IMR-90 (cell line): Measurements from ENCODE around the gene CUX1. TPM values are rescaled to one million over a fixed set of nuclear protein-coding genes. Genes with fewer than 3 reads are reported as not detected.

Experiments used
- ATAC-seq: fragments of 200-7000 bp; cut with Tn5 transposase; 2 replicates; pipeline ENCODE4 v1.9.1; 2020; ENCODE audit warnings: low read depth, mild to moderate bottlenecking, moderate library complexity
- BruUV-seq: library from RNA; stranded (reverse); fragments of 400-500 nt; replicated peaks from 2 replicates; lab custom pipeline; 2021; lab: Mats Ljungman, UMichigan
- CTCF ChIA-PET: fragments of 300-600 bp; formaldehyde crosslinking; extraction: SDS; loops from one replicate; lab custom pipeline; 2021; ENCODE audit warnings: antibody characterized with exemption; lab: Yijun Ruan, JAX
- POLR2A ChIA-PET: fragments of 300-600 bp; sonication (Branson Sonifier 250); formaldehyde crosslinking; loops from one replicate; lab custom pipeline; 2022; ENCODE audit warnings: antibody characterized with exemption; ENCODE audit not compliant: unreplicated experiment; lab: Charles Lee
- DNase-seq: peaks from one replicate; pipeline ENCODE4 v3.0.0; 2013
- H2AFZ ChIP-seq: replicated peaks from 2 replicates; pipeline ENCODE3; 2013; ENCODE audit warnings: low read length, mild to moderate bottlenecking; ENCODE audit not compliant: poor library complexity
- H2AK5ac ChIP-seq: 2 replicates; pipeline ENCODE4 v1.6.1; 2013; ENCODE audit warnings: low read depth, low read length, inconsistent platforms
- H2AK9ac ChIP-seq: replicated peaks from 2 replicates; pipeline ENCODE3; 2013; ENCODE audit warnings: mild to moderate bottlenecking, low read depth, low read length, moderate library complexity; ENCODE audit not compliant: poor library complexity
- H2BK120ac ChIP-seq: 2 replicates; pipeline ENCODE4 v1.6.1; 2013; ENCODE audit warnings: low read depth, low read length, inconsistent platforms
- H2BK15ac ChIP-seq: 3 replicates; pipeline ENCODE4 v1.6.1; 2013; ENCODE audit warnings: low read depth, low read length, inconsistent platforms
- H2BK20ac ChIP-seq: 2 replicates; pipeline ENCODE4 v1.6.1; 2013; ENCODE audit warnings: low read depth, mild to moderate bottlenecking, inconsistent platforms, low read length, moderate library complexity
- H2BK5ac ChIP-seq: 2 replicates; pipeline ENCODE4 v1.6.1; 2013; ENCODE audit warnings: mild to moderate bottlenecking, low read depth, low read length, inconsistent platforms; ENCODE audit not compliant: poor library complexity, severe bottlenecking
- H3K14ac ChIP-seq: replicated peaks from 2 replicates; pipeline ENCODE4 v1.6.1; 2013; ENCODE audit warnings: low read depth, low read length, inconsistent platforms
- H3K18ac ChIP-seq: 2 replicates; pipeline ENCODE4 v1.6.1; 2013; ENCODE audit warnings: low read depth, low read length, control low read depth
- H3K23ac ChIP-seq: 2 replicates; pipeline ENCODE4 v1.6.1; 2013; ENCODE audit warnings: low read depth, low read length, inconsistent platforms
- H3K27ac ChIP-seq: 2 replicates; pipeline ENCODE4 v1.5.1; 2013; ENCODE audit warnings: mild to moderate bottlenecking, control low read depth, low read length; ENCODE audit not compliant: insufficient read depth
- H3K27me3 ChIP-seq: 2 replicates; pipeline ENCODE4 v1.6.1; 2013; ENCODE audit warnings: low read length; ENCODE audit not compliant: control insufficient read depth, insufficient read depth
- H3K36me3 ChIP-seq: 2 replicates; pipeline ENCODE4 v1.6.1; 2013; ENCODE audit warnings: low read length, mixed read lengths; ENCODE audit not compliant: control insufficient read depth, insufficient read depth
- H3K4ac ChIP-seq: 2 replicates; pipeline ENCODE4 v1.6.1; 2013; ENCODE audit warnings: low read depth, low read length, inconsistent platforms
- H3K4me1 ChIP-seq: 2 replicates; pipeline ENCODE4 v1.6.1; 2013; ENCODE audit warnings: low read length, mixed read lengths; ENCODE audit not compliant: control insufficient read depth, insufficient read depth
- H3K4me2 ChIP-seq: 2 replicates; pipeline ENCODE4 v1.6.1; 2013; ENCODE audit warnings: low read depth, mild to moderate bottlenecking, control low read depth, low read length, moderate library complexity
- H3K4me3 ChIP-seq: 2 replicates; pipeline ENCODE4 v1.5.1; 2013; ENCODE audit warnings: low read depth, mild to moderate bottlenecking, control low read depth, low read length, moderate library complexity; ENCODE audit not compliant: insufficient read depth
- H3K56ac ChIP-seq: 2 replicates; pipeline ENCODE4 v1.6.1; 2013; ENCODE audit warnings: low read length, inconsistent platforms; ENCODE audit not compliant: insufficient read depth; ENCODE audit errors: extremely low read depth
- H3K79me1 ChIP-seq, 2 experiments: 2 replicates each; pipeline ENCODE4 v1.6.1; 2013; ENCODE audit warnings: low read length in 2 of 2, inconsistent platforms in 1 of 2, low read depth in 1 of 2
- H3K9ac ChIP-seq: 2 replicates; pipeline ENCODE4 v1.6.1; 2013; ENCODE audit warnings: low read depth, low read length, control low read depth
- H3K9me1 ChIP-seq: 2 replicates; pipeline ENCODE4 v1.6.1; 2013; ENCODE audit warnings: low read length, inconsistent platforms; ENCODE audit not compliant: insufficient read depth
- H3K9me3 ChIP-seq: 2 replicates; pipeline ENCODE4 v1.6.1; 2013; ENCODE audit warnings: low read length; ENCODE audit not compliant: control insufficient read depth, insufficient read depth
- H4K20me1 ChIP-seq: 2 replicates; pipeline ENCODE4 v1.6.1; 2013; ENCODE audit warnings: low read length, inconsistent platforms; ENCODE audit not compliant: insufficient read depth
- H4K5ac ChIP-seq: 2 replicates; pipeline ENCODE4 v1.6.1; 2013; ENCODE audit warnings: mild to moderate bottlenecking, low read depth, low read length, control low read depth
- H4K8ac ChIP-seq, 2 experiments: 2 replicates each; pipeline ENCODE4 v1.6.1; 2013; ENCODE audit warnings: low read depth in 2 of 2, low read length in 2 of 2, control low read depth in 1 of 2, inconsistent platforms in 1 of 2
- H4K91ac ChIP-seq: 2 replicates; pipeline ENCODE4 v1.6.1; 2013; ENCODE audit warnings: low read depth, low read length, inconsistent platforms; ENCODE audit not compliant: insufficient read depth
- CEBPB ChIP-seq: IDR thresholded peaks from 2 replicates; pipeline ENCODE4 v1.6.1; 2012; ENCODE audit warnings: low read depth, low read length, improper control_type of control experiment
- CHD1 ChIP-seq: IDR thresholded peaks from 2 replicates; pipeline ENCODE4 v1.6.1; 2012; ENCODE audit warnings: low read depth, low read length, improper control_type of control experiment
- CTCF ChIP-seq: conservative IDR thresholded peaks from 2 replicates; pipeline ENCODE4 v1.5.1; 2012; ENCODE audit warnings: mild to moderate bottlenecking, low read depth, low read length, improper control_type of control experiment
- ELK1 ChIP-seq: fragments of 150-350 bp; IDR thresholded peaks from 2 replicates; pipeline ENCODE4 v1.6.1; 2016; ENCODE audit warnings: low read depth, mild to moderate bottlenecking, low read length, moderate library complexity, borderline replicate concordance
- FOS ChIP-seq: fragments of 150-350 bp; IDR thresholded peaks from 2 replicates; pipeline ENCODE4 v1.6.1; 2016; ENCODE audit warnings: low read depth, low read length
- MAFK ChIP-seq: IDR thresholded peaks from 2 replicates; pipeline ENCODE4 v1.6.1; 2012; ENCODE audit warnings: low read depth, low read length, improper control_type of control experiment
- MAZ ChIP-seq: IDR thresholded peaks from 2 replicates; pipeline ENCODE4 v1.6.1; 2012; ENCODE audit warnings: low read depth, mild to moderate bottlenecking, low read length, improper control_type of control experiment, moderate library complexity, borderline replicate concordance
- MXI1 ChIP-seq: IDR thresholded peaks from 2 replicates; pipeline ENCODE4 v1.6.1; 2012; ENCODE audit warnings: low read depth, mild to moderate bottlenecking, low read length, moderate library complexity, borderline replicate concordance
- NFE2L2 ChIP-seq: fragments of 150-350 bp; IDR thresholded peaks from 2 replicates; pipeline ENCODE4 v1.6.1; 2016; ENCODE audit warnings: low read depth, mild to moderate bottlenecking, low read length
- POLR2A ChIP-seq: IDR thresholded peaks from 2 replicates; pipeline ENCODE4 v1.6.1; 2012; ENCODE audit warnings: mild to moderate bottlenecking, low read depth, low read length
- RFX5 ChIP-seq: IDR thresholded peaks from 2 replicates; pipeline ENCODE4 v1.8.0; 2012; ENCODE audit warnings: low read depth, mild to moderate bottlenecking, low read length, moderate library complexity
- WGBS, 2 experiments: methylation state at CpG; one replicate each; pipeline versions ENCODE4 v1.1.5 to v1.1.7; 2013; ENCODE audit warnings: missing lambda C conversion rate in 2 of 2; ENCODE audit not compliant: insufficient read length in 1 of 2; ENCODE audit errors: extremely low coverage in 2 of 2; 5-methylcytosine and 5-hydroxymethylcytosine counted together
- dilution Hi-C: fragments of 300-500 bp; cut with HindIII; formaldehyde crosslinking; loops from one replicate; pipeline ENCODE4 v1.14.3; 2018; ENCODE audit warnings: low sequenced_read_pairs; ENCODE audit not compliant: unreplicated experiment
- in situ Hi-C: fragments of 300-500 bp; cut with MboI; formaldehyde crosslinking; loops from 3 replicates; pipeline ENCODE4 v1.14.3; 2019; ENCODE audit warnings: low sequenced_read_pairs, inconsistent platforms, mixed read lengths
- intact Hi-C: fragments of 100-400 bp; cut with micrococcal nuclease; formaldehyde crosslinking; loops from 2 replicates; pipeline ENCODE4 v1.10.0; 2022
- polyA plus RNA-seq, 3 experiments: library from polyadenylated mRNA; depleted of rRNA; stranded (reverse); fragments of >200 nt; gene quantifications; 2 replicates each; pipeline ENCODE4 v1.2.3, GENCODE V29; 2012; ENCODE audit warnings: low replicate concordance in 1 of 3
- total RNA-seq: library from RNA; depleted of rRNA; stranded (reverse); fragments of >200 nt; gene quantifications from 2 replicates; pipeline ENCODE4 v1.2.3, GENCODE V29; 2012

Gene CUX1
- total and polyA plus RNA-seq, 2 of the 4 experiments (the other 2 are of a cell fraction) = 19.7 to 46.4 TPM

- Histone ChIP-seq H4K5ac (no peak overlapping the region), H2BK120ac (no peak overlapping the region), H4K20me1 (no peaks in the 10 kb centered on the region), H2AK9ac (no peak overlapping the region), H3K27ac (no peak overlapping the region), H4K91ac (no peak overlapping the region), H2AK5ac (no peak overlapping the region), H4K8ac (no peak overlapping the region), H2BK15ac (no peak overlapping the region), H3K9me3 (no peaks in the 10 kb centered on the region), H3K18ac (no peak overlapping the region), H3K4me2 (no peak overlapping the region), H3K23ac (no peak overlapping the region), H3K4me3 (no peak overlapping the region), H3K9me1 (peaks cover 3% of the 10 kb centered on the region; the same call in 1 of the 2 replicates), H3K4ac (no peak overlapping the region), H3K4me1 (peaks cover 5% of the 10 kb centered on the region), H3K79me1 (peaks cover 27 to 43% of the 10 kb centered on the region in 2 experiments), H2BK20ac (no peak overlapping the region), H2BK5ac (no peak overlapping the region), H3K56ac (no peak overlapping the region), H3K27me3 (no peaks in the 10 kb centered on the region), H3K36me3 (peaks cover 18% of the 10 kb centered on the region), H3K14ac (no peak overlapping the region), H3K9ac (no peak overlapping the region), H2AFZ (no peak overlapping the region)
- dilution Hi-C loops (no loop called here), intact Hi-C loops (no loop called here), in situ Hi-C loops (no loop called here)
- ChIA-PET POLR2A (no interaction called here), CTCF (no interaction called here)
- BruUV-seq = no TSS peak
- DNase-seq (no peak), ATAC-seq (no peak)
- TF ChIP-seq FOS (no peak), NFE2L2 (no peak), CEBPB (no peak), POLR2A (no peak), MAZ (no peak), CTCF (no peak), CHD1 (no peak), RFX5 (no peak), ELK1 (no peak), MAFK (no peak), MXI1 (no peak)
- 74% methylated on average over 10 of the region's 15 CpGs; no CpG with 5 or more reads in 1 of the 2 experiments for WGBS, 2 experiments
Measured at GRCh38 chr7:102024769-102025391, 207.5 kb downstream of the CUX1 start.
